Left hindlimb (tissue), 1 donor: Measurements from ENCODE around the gene PRKAG1.
A peak's percentile ranks its signal among the peaks of the same experiment; 100 is the strongest.
"Not testable (repeated sequence)": the region's sequence is repeated elsewhere in the genome, so short reads cannot be mapped to it uniquely, and the experiment has no call there.

Experiments used
- DNase-seq: peaks from one replicate; pipeline ENCODE4 v3.0.0-alpha.2; 2018

Gene PRKAG1

DNA sequence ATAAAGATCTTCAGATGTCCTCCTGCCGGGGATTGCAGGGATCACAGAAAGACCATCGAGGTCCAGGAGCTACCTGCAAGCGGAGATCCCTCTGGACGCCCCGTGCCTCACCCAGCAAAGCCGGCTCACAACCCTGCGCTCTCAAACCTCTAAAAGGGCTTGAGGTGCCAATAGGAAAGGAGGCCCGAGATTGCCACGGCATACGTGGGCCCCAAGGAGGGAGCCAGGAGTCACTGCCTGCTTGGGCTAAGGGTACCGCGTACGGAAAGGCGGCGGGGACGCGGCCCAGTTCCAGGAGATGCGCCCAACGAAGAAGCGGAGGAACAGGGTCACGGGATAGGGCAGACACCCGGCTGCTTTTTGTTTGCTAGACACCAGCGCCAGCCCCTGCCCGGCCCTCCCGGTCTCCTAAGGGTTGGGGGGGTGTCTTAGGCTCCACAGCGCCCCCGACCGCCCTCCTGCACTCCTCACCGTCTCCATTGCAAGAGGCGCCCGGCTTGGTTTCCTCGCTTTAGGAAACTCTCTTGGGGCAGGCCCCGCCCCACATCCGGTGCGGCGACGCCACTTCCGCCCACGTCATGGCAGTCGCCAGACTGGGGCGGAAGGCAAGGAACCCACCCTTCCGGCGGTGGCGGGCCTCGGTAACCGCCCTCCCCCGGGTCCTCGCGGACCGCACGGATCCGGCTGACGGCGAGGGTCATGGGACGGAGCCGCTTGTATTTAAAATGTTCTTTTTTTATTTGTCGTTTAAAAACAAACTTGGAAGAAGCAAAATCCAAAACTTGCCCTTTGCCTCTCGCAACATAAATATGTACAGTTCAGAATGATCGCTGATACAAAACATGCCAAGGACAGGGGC, at the start of gene PRKAG1:
Gene PRKAG1, minus strand, starts transcription at position 516 of the 859 bp plus-strand sequence. Its CDS starts 36 bp downstream, at position 480.
- DNase-seq: peak; percentile 99

DNA sequence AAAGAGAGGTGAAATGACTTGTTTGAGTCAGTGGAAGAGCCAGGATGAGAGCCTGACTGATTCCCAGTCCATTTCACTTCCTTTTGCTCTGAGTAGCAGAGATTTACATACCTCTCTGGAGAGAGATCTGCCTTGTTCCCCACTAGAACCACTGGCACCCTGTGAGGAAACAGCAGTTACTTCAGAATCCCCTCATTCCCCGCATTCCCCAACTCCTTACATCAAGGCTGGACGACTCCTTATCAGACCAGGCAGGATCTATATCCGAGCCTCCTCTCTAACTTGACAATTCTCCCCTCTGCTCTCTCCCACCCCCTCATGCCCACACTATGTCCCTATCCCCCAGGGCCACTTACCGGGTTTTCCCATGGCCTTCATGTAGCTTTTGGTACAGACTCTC, 47.5 kb upstream of the PRKAG1 start:
- DNase-seq: no peak

DNA sequence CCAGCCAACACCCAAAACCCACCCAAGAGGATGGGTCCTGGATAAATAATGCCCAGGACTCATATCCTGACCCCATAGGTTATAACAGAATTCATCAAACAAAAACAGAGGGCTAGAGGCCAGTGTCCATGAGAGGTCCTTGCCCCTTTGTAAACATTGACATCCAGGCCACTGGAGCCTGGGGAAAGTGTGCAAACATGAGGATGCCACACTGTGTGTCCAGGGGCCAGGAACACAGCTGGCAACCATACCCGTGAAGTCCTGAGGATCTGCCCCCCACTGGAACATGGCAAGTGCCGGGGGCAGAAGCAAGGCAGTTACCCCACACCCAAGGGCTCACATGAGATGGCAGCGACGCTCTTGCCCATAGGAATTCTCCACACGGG, 46.2 kb upstream of the PRKAG1 start:
- DNase-seq: no peak

DNA sequence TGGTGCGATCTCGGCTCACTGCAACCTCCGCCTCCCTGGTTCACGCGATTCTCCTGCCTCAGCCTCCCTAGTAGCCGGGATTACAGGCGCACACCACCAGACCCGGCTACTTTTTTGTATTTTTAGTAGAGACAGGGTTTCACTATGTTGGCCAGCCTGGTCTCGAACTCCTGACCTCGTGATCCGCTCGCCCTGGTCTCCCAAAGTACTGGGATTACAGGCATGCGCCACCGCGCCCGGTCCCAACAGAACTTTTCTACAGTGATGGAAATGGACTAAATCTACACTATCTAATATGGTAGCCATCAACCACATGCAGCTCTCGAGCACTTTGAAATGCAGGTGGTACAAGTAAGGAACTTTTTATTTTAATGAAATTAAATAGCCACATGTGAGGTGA, 43.3 kb upstream of the PRKAG1 start:
- not testable (repeated sequence) for DNase-seq

DNA sequence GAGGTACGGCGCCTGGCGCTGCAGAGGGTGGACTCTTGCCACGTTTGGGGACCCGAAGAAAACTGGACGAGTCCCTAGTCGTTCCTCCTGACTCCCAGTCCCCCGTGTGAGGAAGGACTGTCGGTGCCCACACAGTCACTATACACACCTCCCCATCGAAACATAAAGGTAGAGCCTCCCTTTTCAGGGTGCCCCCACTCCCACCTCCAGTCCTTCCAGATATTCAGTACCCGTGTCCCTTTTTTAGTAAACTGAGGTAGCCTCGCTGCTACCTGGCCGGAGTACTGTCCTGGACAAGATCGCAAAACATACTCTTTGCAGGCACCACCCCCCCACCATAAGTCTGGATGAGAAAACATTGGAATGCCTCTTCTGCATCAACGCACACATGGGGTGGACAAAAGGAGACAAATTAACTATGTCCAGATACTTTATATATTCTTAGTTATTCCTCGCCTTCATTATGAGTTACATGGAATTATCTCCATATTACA, 42.6 kb upstream of the PRKAG1 start:
- no peak for DNase-seq

DNA sequence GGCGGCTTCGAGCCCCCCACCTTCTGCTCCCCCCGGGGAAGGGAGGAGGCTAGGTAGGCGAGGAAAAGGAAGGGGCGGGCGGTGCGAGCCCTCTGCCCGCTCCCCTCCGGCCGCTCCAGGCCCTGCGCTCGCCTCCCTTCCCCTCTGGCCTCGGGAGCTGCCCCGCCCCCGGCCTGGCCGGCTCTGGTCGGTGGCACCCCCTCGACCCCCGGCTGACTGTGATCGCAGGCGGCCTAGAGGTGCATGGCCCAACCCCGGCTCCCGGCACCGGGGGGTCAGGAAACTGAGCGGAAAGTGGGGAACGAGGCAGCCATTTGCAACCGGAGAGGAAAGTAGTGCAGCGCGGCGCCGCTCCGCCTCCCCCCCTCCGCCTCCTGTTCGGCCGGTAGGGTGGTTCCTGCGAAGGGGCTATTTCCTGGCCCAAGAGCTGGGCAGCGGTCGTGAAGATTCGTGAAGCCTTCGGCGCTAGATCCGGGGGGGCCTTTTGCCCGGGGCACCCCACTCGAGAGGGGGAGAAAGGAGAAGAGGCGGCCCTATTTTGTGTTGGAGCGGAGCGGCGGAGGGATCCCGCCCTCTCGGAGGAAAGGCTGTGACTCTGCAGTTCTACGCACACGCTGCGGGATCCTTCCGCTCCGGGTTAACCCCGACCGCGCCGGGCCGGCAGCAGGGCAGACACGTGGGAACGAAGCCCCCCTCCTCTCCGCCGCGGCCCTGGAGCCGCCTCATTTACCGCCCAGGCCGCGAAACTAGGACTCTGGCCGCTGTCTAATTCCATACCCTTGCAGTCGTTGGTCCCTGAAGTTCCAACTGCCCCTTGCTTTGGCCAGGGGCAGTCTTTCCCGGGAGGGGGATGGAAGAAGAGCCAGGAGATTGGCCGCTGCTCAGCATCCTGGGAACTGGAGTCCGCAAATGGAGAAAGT, 41.9 kb upstream of the PRKAG1 start, which contains the start of gene KMT2D:
Gene KMT2D, minus strand, starts transcription at position 558 of the 920 bp plus-strand sequence. CDS start 5,470 bp downstream, outside the sequence.
- DNase-seq: peak; percentile 95

DNA sequence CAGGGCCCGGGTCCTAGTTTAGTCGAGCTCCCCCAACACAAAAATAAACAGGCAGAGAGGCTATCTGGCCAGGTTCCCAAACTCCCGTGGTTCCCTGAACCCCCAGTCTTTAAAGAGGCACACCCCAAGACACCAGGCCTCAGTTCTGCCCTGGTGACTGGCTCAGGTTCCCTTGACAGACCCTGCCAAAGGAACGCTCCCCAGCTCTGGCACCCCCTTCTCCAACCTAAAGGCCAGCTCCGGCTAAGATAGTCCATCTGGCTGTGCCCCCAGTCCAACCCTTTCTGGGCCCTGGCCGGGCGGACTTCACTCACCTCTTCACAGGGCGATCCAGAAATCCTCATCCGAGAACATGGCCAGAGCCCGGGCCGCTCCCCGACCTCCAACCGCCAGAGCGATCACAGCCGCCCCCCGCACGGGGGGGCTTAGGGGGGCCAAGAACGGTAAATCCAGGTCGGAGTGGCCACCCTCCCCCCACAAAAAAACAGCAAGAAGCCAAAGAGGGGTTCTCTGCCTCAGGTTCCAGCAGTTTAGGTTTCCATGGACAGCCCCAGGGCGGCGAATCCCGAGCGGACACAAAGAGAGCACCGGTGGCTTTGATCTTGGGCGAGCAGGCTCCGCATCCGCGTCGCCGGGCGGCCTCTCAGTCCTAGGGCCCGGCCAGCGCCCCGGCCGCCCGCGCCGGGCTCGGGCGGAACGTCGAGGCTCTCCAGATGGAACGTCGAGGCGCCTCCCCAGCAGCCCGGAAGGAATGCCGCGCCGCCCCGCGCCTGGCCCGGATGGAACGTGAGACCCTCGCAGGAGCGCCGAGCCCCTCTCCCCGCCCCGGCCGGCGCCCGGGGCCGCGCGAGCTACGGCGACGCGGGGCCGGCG, 41.0 kb upstream of the PRKAG1 start:
- DNase-seq: no peak

DNA sequence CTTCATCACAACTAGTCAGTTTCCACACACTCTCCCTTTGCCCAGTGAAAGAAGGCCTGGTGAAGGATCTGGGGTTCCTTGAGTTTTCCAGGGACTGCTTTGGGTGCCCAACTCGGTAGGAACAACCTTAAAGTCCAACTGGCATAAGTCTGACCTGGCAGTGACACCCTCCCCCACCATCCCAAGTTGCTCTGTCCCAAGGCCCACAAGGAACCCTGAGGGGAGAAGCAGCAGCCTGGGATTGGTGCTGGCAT, 40.4 kb upstream of the PRKAG1 start:
- DNase-seq: no peak

DNA sequence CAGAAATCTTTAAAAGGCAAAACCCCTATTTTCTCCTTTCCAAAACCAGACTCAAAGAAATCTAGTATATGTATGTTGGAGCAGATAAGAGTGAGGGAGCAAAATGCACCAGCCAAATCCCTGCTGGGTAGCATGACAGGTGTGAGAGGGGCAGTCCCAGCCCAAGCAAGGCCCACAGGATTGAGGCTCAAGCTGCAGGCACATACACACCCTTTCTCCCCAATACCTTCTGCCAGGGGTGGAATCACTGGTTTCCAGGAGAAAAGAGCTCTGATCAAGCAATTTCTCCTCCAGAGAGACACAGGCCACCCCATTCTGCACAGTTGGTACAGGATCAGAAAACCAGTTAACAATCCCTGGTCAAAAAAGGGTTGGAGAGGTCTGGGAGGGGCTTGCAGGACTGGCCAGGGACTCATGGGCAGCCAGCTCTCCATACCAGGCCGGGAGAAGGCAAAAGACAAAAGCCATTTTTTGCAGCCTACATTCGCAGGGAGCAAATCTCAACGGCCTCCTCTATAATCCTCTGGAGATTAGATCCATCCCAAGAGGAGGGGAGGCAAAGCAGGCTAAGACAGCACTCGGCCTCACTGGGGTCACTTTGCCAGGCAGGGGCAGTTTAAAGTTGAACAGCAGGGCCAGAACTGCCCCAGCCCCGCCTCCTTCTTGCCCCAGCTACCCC, 39.9 kb upstream of the PRKAG1 start:
- DNase-seq: no peak

DNA sequence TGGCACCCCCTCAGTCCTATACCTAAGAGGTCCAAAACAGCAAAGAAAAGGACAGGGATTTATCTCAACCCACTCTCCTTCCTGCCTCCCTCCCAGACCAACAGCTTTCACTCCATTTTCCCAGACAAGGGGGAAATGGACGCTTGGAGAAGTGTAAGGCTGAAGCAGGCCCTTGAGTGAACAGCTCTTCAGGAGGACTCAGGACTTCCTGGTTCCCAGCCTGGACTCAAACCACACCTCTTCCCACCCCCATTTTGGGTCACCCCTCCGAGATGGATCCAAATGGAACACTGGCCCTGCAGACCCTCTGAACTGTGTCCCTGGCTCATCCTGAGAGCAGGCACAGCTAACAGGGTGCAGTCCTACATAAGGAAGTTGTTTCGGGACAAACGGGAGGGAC, 39.3 kb upstream of the PRKAG1 start:
- no peak for DNase-seq

DNA sequence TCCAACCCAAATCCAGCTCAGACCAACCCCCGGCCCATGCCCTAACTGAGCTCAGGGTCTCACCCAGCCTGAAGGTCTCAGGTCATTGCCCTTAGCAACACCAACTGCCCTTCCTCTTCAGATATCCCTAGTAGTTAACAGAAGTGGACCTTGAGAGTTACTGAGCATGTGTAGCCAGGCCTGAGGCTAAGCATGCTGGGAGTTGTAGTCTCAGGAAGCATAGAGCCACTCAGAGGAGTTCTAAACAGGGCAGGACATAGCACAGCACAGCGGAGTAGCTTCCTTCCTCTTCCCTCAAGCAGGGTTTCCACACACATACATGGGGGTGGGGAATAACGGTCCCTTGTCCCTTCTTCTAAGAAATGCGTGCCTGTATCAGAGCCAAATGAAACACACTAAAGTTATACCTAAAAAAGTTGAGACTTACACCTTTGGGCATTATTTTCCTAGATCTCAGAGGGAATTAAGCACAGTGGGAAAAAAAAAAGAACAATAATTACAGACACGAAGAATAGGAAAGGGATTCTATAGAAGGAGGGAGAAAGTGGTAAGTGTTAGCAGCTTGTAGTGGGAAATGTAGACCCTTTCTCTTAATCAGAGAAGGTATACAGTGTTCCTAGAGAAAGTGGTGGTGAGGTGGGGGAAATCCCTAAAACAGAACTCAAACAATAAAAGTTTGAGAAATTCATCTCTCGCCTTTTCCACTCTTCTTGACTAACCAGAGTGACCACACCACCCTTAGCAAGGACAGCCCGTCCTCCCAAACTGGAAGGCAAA, 37.6 kb upstream of the PRKAG1 start:
- no peak for DNase-seq

DNA sequence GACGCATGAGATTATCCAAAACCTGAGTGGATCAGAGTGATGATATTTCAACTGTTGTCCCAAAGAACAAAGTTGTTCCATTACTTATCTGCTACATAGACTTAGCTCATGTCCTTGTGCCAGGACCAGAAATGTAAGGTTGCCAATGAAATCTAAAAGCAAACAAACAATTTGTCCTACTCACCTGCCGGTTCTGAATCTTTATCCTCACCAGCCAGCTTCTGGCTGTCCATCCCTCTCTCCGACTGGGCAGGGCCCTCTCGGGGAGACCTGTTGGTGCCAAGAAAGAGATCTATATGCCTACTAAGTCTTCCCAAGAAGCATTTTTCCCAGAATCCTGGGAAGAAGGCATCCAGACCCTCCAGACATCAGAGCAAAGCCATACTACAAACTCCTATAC, 36.5 kb upstream of the PRKAG1 start:
- no peak for DNase-seq

DNA sequence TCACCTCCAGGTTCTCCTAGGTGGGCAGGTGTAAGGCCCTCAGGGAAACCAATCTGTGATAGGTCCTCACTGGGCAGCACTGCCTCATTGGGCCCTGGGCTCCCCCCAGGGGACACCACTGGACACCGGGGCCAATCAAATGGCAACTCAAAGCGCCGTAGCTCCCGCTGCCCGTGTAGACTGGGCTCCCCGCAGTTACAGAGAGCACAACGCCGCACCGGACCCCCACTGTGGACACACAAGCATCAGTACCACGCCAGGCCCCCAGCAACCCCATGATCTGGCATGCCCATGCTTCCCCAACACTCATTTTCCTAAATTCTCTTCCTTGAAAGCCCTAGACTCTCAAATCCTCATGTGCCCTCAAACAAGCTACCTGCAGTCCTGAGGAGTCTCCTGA, 35.9 kb upstream of the PRKAG1 start:
- no peak for DNase-seq

DNA sequence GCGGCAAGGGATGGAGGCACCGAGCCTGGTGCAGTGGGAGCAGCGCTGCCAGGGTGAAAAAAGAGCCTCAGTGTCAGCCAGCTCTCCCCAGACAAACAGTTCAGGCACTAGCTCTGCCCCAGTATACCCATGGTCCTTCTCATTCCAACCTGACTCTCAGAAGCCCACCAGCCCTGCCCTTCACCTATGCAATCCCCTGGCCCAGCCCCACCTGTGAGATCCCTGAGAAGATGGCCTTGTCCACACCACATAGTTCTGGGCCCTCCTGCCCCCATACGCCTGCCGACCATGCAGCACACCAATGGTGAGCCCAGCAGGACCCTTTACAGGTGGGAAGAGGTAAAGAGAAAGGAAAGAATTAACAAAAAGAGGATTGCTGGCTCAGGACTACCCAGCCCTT, 35.5 kb upstream of the PRKAG1 start:
- no peak for DNase-seq

DNA sequence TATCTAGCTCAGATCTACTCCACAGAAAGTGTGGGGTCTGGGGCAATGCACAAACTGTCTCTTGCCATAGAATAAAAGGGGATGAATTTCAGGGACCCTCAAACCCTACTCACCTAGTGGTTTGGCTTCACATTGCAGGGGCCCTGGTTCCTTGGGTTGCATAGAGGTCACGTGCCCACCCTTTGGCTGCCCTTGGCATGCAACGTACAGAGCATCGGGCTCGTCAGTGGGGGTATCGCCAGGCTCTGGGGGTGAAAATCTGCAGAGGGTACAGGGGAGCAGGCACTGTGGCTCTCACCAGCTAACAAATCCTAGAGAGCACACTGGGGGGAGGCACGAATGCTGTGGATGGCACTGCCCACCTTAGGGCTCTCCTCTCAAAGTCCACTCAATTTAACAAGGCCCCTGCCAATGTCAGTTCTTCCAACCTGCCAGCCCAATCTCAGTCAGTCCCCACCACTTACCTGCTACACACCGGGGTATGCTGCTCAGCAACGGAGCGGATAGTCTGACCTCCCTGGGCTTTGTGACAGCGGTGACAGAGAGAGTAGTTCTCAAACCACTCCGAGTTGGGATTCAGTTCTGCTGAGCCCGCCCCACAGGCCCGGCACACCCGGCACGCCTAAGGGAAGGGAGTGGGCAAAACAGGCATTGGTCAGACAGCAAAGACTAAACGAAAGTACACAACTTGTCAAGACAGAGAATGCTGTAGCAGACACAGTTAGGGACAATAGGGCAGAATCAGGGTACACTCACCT, 34.1 kb upstream of the PRKAG1 start:
- DNase-seq: no peak

DNA sequence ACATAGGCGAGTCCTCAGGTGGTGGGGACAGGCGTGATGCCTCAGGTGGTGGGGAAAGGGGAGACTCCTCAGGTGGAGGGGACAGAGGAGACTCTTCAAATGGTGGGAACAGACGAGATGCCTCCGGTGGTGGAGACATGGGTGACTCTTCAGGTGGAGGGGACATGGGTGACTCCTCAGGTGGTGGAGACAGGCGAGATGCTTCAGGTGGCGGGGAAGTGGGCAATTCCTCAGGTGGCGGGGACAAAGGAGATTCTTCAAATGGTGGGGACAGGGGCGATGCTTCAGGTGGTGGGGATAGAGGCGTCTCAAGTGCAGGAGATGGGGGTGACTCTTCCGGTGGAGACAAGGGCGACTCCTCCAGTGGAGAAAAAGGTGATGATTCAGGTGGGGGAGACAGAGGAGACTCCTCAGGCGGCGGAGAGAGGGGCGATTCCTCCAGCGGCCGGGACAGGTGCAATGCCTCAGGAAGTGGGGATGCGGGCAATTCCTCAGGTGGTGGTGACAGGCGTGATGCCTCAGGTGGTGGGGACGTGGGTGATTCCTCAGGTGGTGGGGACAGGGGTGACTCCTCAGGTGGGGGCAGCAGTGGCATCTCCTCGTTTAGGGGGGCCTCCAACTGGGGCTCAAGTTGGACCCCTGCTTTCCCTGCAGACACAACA, 33.3 kb upstream of the PRKAG1 start:
- DNase-seq: no peak

DNA sequence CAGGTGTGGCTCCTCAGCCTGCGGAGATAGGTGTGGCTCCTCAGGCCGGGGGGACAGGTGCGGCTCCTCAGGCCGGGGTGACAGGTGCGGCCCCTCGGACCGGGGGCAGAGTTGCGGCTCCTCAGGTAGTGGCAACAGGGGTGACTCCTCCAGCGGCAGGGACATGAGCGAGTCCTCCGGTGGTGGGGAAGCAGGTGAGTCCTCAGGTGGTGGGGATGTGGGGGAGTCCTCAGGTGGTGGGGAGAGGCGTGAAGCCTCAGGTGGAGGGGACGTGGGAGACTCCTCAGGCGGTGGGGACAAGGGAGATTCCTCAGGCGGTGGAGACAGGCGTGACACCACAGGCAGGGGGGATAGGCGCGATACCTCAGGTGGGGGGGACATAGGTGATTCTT, 32.8 kb upstream of the PRKAG1 start:
- no peak for DNase-seq

DNA sequence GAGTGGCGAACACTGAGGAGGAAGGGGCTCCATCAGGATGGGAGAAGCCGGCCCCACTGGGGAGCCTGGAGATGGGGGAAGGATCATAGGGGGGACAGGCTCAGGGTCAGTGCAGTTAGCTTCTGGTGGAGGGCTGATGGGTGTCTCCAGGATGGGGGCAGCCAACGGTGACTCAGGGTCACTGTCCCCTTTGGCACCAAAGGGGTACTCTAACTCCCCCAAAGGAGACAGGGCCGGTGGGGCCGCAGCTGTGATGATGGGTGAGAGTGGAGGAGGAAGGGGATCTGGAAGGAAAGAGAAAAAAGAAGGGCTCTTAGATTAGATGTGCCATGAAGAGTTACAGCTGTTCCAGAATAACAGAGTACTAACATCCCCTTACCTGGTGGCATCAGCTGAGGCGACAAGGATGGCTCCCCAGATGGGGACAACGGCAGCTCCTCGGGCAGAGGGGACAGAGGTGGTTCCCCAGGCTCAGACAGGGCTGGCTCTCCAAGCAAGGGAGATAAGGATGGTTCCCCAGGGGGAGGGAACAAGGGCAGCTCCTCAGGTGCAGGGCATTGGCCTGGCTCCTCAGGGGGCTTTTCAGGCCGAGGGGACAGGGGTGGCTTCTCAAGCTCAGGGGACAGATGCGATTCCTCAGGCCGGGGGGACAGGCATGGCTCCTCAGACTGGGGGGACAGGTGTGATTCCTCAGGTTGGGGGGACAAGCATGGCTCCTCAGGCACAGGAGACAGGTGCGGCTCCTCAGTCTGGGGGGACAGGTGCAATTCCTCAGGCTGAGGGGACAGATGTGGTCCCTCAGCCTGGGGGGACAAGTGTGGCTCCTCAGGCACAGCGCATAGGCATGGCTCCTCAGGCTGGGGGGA, 32.2 kb upstream of the PRKAG1 start:
- no peak for DNase-seq
